AG04450 (cell line): ENCODE data around the gene CD84. TPM values are rescaled to one million over a fixed set of nuclear protein-coding genes. Genes with fewer than 3 reads are reported as not detected.

Experiments used
- CTCF ChIA-PET: fragments of 300-600, 350-600 bp; formaldehyde crosslinking; extraction: SDS; loops from one replicate; lab custom pipeline; 2022; ENCODE audit warnings: antibody characterized with exemption, inconsistent platforms; lab: Charles Lee
- POLR2A ChIA-PET: fragments of 350-600 bp; formaldehyde crosslinking; extraction: SDS; loops from one replicate; lab custom pipeline; 2021; ENCODE audit warnings: antibody characterized with exemption, inconsistent platforms; lab: Yijun Ruan, JAX
- DNase-seq: peaks from one replicate; pipeline ENCODE4 v3.0.0-alpha.2; 2011; ENCODE audit warnings: low read depth, low spot score
- H3K27ac ChIP-seq: one replicate; pipeline ENCODE4 v1.5.1; 2012; ENCODE audit warnings: low read depth, low read length, control low read depth
- H3K27me3 ChIP-seq: one replicate; pipeline ENCODE4 v1.6.0; 2012; ENCODE audit warnings: low read length; ENCODE audit not compliant: control insufficient read depth, insufficient read depth
- H3K4me3 ChIP-seq: 2 replicates; pipeline ENCODE4 v1.5.1; 2011; ENCODE audit warnings: mild to moderate bottlenecking, low read depth, low read length, control low read depth
- H3K9me3 ChIP-seq: 2 replicates; pipeline ENCODE4 v1.5.1; 2012; ENCODE audit warnings: low read length; ENCODE audit not compliant: control insufficient read depth, insufficient read depth
- polyA plus RNA-seq: library from polyadenylated mRNA; depleted of rRNA; stranded (reverse); fragments of >200 nt; gene quantifications from 2 replicates; pipeline ENCODE4 v1.2.3, GENCODE V29; 2011
- TF ChIP-seq, protein P1 (sequence below): IDR thresholded peaks from 2 replicates; pipeline ENCODE4 v1.5.1; 2011; ENCODE audit warnings: low read depth, low read length, control low read depth, inconsistent platforms

CD84 gene
- polyA plus RNA-seq, 1 experiment, result not detected

GRCh38 chr1:160621633-160622413 is 42.5 kb upstream of the CD84 start:
- ChIA-PET POLR2A (no interaction called here), CTCF (no interaction called here)
- Histone ChIP-seq H3K9me3 (no peaks in the 10 kb centered on the region), H3K4me3 (no peak overlapping the region), H3K27me3 (no peaks in the 10 kb centered on the region), H3K27ac (no peak overlapping the region)
- DNase-seq, result no peak
- TF ChIP-seq, protein P1, sequence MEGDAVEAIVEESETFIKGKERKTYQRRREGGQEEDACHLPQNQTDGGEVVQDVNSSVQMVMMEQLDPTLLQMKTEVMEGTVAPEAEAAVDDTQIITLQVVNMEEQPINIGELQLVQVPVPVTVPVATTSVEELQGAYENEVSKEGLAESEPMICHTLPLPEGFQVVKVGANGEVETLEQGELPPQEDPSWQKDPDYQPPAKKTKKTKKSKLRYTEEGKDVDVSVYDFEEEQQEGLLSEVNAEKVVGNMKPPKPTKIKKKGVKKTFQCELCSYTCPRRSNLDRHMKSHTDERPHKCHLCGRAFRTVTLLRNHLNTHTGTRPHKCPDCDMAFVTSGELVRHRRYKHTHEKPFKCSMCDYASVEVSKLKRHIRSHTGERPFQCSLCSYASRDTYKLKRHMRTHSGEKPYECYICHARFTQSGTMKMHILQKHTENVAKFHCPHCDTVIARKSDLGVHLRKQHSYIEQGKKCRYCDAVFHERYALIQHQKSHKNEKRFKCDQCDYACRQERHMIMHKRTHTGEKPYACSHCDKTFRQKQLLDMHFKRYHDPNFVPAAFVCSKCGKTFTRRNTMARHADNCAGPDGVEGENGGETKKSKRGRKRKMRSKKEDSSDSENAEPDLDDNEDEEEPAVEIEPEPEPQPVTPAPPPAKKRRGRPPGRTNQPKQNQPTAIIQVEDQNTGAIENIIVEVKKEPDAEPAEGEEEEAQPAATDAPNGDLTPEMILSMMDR, result no peak

GRCh38 chr1:160620942-160621632 is 41.8 kb upstream of the CD84 start:
- TF ChIP-seq, protein P1, result no peak
- CTCF ChIA-PET, result no interaction called here
- H3K27me3 ChIP-seq, result no peaks in the 10 kb centered on the region
- no peak overlapping the region for H3K27ac ChIP-seq
- no peak for DNase-seq
- H3K9me3 ChIP-seq, result no peaks in the 10 kb centered on the region
- POLR2A ChIA-PET, result no interaction called here
- no peak overlapping the region for H3K4me3 ChIP-seq

GRCh38 chr1:160619742-160620277 is 40.5 kb upstream of the CD84 start:
- TF ChIP-seq, protein P1, result no peak

GRCh38 chr1:160618763-160619274 is 39.5 kb upstream of the CD84 start:
- no peak for DNase-seq
- no peak overlapping the region for H3K4me3 ChIP-seq
- ChIA-PET CTCF (interaction anchor here (0.9 kb wide), 1 partner anchor 11 kb away, joined by 3 read pairs; no protein-coding TSS in a partner anchor), POLR2A (no interaction called here)
- H3K9me3 ChIP-seq, result no peaks in the 10 kb centered on the region
- TF ChIP-seq, protein P1, result peak; percentile 25; the same call in 1 of the 2 replicates
- H3K27ac ChIP-seq, result no peak overlapping the region
- H3K27me3 ChIP-seq, result no peaks in the 10 kb centered on the region

More at GRCh38 chr1:160619742-160620277, 40.5 kb upstream of the CD84 start:
- Histone ChIP-seq H3K27ac (no peak overlapping the region), H3K27me3 (no peaks in the 10 kb centered on the region), H3K9me3 (no peaks in the 10 kb centered on the region), H3K4me3 (no peak overlapping the region)
- CTCF ChIA-PET, result interaction anchor here (0.6 to 1.3 kb wide), 2 partner anchors 14 to 62 kb away, joined by 4 to 5 read pairs; no protein-coding TSS in a partner anchor
- POLR2A ChIA-PET, result no interaction called here
- DNase-seq, result no peak
